ENCODE results near the gene DCLK2. TPM values are rescaled to one million over a fixed set of nuclear protein-coding genes. Genes with fewer than 3 reads are reported as not detected.

Gene DCLK2
- polyA plus RNA-seq, 1 of the 3 experiments (the other 2 are of a cell fraction): 10.1 TPM

DNA sequence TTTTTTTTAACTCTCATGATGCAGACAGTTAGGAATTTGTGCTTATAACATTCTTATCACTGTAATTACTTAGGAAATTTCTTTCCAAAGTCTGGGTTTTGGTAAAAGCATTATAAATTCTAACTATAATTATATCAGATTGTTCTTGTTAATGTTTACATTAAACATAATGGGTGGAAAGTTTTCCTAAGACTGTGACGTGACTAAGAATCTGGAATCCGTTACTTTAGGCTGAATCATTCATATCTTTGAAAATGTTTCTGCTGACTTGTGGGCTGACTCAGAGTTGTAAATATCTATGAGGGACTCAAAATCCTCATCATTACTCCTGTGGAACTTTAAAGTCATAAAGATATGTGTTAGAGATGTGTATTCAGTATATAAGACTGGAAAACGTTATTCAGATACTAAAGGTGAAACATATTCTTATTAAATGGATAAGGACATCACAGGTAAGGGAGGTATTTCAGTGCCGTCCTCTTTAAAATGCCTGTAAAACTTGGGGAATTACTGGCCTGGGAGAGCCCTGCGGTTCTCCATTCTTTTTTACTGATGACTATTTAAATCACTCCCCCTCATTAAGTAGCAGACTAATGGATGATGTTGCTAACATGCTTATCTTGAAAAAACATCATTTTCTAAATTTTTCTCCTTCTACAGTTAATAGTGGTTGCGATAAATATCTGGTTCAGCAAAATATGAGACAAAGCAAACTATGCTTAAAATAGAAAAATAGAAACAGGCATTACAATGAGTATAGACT lies 159.0 kb downstream of the DCLK2 start:
- Histone ChIP-seq H3K4me3 (ENCODE audit: low read depth in 2 of 2, low read length in 1 of 2) (peak overlapping the region; percentile 10 to 24; a peak in 3 of 4 replicates), H3K27ac (ENCODE audit: low read depth in 2 of 2, low read length in 1 of 2) (peak overlapping the region; percentile 89 to 96), H3F3A (replicated peaks; ENCODE audit: insufficient read depth) (peaks cover 52% of the 10 kb centered on the region), H3K4me1 (ENCODE audit: control insufficient read depth in 1 of 2, insufficient read depth in 2 of 2, low read depth in 1 of 2, low read length in 1 of 2) (peaks cover 26 to 32% of the 10 kb centered on the region in 2 experiments), H2AFZ (ENCODE audit: low read depth) (peak overlapping the region; percentile 10; the same call in 1 of the 2 replicates), H4K20me1 (ENCODE audit: insufficient read depth) (no peaks in the 10 kb centered on the region), H3K27me3 (ENCODE audit: insufficient read depth) (no peaks in the 10 kb centered on the region), H3K4me2 (peak overlapping the region; percentile 60), H3K9ac (peak overlapping the region; percentile 61), H3K36me3 (replicated peaks in 1 of 2; ENCODE audit: control insufficient read depth in 1 of 2, insufficient read depth in 2 of 2, low read length in 1 of 2) (peaks cover 47% of the 10 kb centered on the region in 2 experiments), H3K79me2 (ENCODE audit: insufficient read depth) (no peaks in the 10 kb centered on the region), H3K9me3 (no peaks in the 10 kb centered on the region), H3K9me2 (no peaks in the 10 kb centered on the region)
- ChIA-PET POLR2A (no interaction called here), CTCF (no interaction called here)
- 7% methylated on average over 6 of the region's 6 CpGs for WGBS (ENCODE audit: low lambda C conversion rate)
- DNase-seq: no peak
- TF ChIP-seq JUND (IDR thresholded peaks at IDR 0.05) (peak; percentile 95), POLR2AphosphoS5 (IDR thresholded peaks at IDR 0.05; ENCODE audit: low read depth, low read length) (peak; percentile 49; the same call in 1 of the 2 replicates), RXRA (IDR thresholded peaks at IDR 0.05; ENCODE audit: borderline replicate concordance, low read depth) (peak; percentile 17; the same call in 1 of the 2 replicates), GABPA (IDR thresholded peaks at IDR 0.05; ENCODE audit: low read depth) (no peak), EP300 (IDR thresholded peaks at IDR 0.05; ENCODE audit: borderline replicate concordance in 1 of 2, low read depth in 1 of 2, low read length in 1 of 2) (peak in 1 of 2 experiments; percentile 93; a peak in 2 of 4 replicates), RCOR1 (IDR thresholded peaks at IDR 0.05; ENCODE audit: low read length) (no peak), TEAD4 (IDR thresholded peaks at IDR 0.05; ENCODE audit: borderline replicate concordance, insufficient read depth) (peak; percentile 80), RAD21 (IDR thresholded peaks at IDR 0.05; ENCODE audit: low read length) (no peak), SMC3 (IDR thresholded peaks at IDR 0.05; ENCODE audit: low read depth, low read length) (no peak), SIN3A (IDR thresholded peaks at IDR 0.05; ENCODE audit: borderline replicate concordance, low read depth, low read length) (no peak), YY1 (IDR thresholded peaks at IDR 0.05; ENCODE audit: low read depth) (no peak), MXI1 (IDR thresholded peaks at IDR 0.05; ENCODE audit: low read depth, low read length) (no peak), NRF1 (IDR thresholded peaks at IDR 0.05; ENCODE audit: low read depth, low read length) (no peak), GATA2 (CRISPR knock-in tag; IDR thresholded peaks at IDR 0.05) (no peak), EZH2phosphoT487 (IDR thresholded peaks at IDR 0.05; ENCODE audit: borderline replicate concordance, low read depth) (no peak), FOSL2 (IDR thresholded peaks at IDR 0.05; ENCODE audit: borderline replicate concordance, low read depth) (peak; percentile 96), NFIC (IDR thresholded peaks at IDR 0.05; ENCODE audit: borderline replicate concordance) (peak; percentile 72; the same call in 1 of the 2 replicates), RFX5 (IDR thresholded peaks at IDR 0.05; ENCODE audit: low read length) (no peak)
- TF ChIP-seq, protein P1, sequence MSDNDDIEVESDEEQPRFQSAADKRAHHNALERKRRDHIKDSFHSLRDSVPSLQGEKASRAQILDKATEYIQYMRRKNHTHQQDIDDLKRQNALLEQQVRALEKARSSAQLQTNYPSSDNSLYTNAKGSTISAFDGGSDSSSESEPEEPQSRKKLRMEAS (IDR thresholded peaks at IDR 0.05; ENCODE audit: low read depth): no peak
- TF ChIP-seq, protein P2, sequence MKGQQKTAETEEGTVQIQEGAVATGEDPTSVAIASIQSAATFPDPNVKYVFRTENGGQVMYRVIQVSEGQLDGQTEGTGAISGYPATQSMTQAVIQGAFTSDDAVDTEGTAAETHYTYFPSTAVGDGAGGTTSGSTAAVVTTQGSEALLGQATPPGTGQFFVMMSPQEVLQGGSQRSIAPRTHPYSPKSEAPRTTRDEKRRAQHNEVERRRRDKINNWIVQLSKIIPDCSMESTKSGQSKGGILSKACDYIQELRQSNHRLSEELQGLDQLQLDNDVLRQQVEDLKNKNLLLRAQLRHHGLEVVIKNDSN (IDR thresholded peaks at IDR 0.05; ENCODE audit: borderline replicate concordance, low read depth): no peak
- TF ChIP-seq, protein P3, sequence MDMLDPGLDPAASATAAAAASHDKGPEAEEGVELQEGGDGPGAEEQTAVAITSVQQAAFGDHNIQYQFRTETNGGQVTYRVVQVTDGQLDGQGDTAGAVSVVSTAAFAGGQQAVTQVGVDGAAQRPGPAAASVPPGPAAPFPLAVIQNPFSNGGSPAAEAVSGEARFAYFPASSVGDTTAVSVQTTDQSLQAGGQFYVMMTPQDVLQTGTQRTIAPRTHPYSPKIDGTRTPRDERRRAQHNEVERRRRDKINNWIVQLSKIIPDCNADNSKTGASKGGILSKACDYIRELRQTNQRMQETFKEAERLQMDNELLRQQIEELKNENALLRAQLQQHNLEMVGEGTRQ (IDR thresholded peaks at IDR 0.05; ENCODE audit: borderline replicate concordance, low read depth, low read length): no peak
- TF ChIP-seq, protein P4, sequence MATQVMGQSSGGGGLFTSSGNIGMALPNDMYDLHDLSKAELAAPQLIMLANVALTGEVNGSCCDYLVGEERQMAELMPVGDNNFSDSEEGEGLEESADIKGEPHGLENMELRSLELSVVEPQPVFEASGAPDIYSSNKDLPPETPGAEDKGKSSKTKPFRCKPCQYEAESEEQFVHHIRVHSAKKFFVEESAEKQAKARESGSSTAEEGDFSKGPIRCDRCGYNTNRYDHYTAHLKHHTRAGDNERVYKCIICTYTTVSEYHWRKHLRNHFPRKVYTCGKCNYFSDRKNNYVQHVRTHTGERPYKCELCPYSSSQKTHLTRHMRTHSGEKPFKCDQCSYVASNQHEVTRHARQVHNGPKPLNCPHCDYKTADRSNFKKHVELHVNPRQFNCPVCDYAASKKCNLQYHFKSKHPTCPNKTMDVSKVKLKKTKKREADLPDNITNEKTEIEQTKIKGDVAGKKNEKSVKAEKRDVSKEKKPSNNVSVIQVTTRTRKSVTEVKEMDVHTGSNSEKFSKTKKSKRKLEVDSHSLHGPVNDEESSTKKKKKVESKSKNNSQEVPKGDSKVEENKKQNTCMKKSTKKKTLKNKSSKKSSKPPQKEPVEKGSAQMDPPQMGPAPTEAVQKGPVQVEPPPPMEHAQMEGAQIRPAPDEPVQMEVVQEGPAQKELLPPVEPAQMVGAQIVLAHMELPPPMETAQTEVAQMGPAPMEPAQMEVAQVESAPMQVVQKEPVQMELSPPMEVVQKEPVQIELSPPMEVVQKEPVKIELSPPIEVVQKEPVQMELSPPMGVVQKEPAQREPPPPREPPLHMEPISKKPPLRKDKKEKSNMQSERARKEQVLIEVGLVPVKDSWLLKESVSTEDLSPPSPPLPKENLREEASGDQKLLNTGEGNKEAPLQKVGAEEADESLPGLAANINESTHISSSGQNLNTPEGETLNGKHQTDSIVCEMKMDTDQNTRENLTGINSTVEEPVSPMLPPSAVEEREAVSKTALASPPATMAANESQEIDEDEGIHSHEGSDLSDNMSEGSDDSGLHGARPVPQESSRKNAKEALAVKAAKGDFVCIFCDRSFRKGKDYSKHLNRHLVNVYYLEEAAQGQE (IDR thresholded peaks at IDR 0.05; ENCODE audit: low read depth, low read length): no peak
- TF ChIP-seq, protein P5, sequence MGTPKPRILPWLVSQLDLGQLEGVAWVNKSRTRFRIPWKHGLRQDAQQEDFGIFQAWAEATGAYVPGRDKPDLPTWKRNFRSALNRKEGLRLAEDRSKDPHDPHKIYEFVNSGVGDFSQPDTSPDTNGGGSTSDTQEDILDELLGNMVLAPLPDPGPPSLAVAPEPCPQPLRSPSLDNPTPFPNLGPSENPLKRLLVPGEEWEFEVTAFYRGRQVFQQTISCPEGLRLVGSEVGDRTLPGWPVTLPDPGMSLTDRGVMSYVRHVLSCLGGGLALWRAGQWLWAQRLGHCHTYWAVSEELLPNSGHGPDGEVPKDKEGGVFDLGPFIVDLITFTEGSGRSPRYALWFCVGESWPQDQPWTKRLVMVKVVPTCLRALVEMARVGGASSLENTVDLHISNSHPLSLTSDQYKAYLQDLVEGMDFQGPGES (IDR thresholded peaks at IDR 0.05; ENCODE audit: low read depth, low read length): no peak
- TF ChIP-seq, protein P6, sequence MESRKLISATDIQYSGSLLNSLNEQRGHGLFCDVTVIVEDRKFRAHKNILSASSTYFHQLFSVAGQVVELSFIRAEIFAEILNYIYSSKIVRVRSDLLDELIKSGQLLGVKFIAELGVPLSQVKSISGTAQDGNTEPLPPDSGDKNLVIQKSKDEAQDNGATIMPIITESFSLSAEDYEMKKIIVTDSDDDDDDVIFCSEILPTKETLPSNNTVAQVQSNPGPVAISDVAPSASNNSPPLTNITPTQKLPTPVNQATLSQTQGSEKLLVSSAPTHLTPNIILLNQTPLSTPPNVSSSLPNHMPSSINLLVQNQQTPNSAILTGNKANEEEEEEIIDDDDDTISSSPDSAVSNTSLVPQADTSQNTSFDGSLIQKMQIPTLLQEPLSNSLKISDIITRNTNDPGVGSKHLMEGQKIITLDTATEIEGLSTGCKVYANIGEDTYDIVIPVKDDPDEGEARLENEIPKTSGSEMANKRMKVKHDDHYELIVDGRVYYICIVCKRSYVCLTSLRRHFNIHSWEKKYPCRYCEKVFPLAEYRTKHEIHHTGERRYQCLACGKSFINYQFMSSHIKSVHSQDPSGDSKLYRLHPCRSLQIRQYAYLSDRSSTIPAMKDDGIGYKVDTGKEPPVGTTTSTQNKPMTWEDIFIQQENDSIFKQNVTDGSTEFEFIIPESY (IDR thresholded peaks at IDR 0.05; ENCODE audit: borderline replicate concordance, low read depth): no peak

Data from SK-N-SH (cell line).